SK-N-SH (cell line): ENCODE results near the gene SOX8. TPM values are rescaled to one million over a fixed set of nuclear protein-coding genes. Genes with fewer than 3 reads are reported as not detected.

Source experiments
- CTCF ChIA-PET: fragments of 300-600, 350-600 bp; formaldehyde crosslinking; extraction: SDS; loops from one replicate; lab custom pipeline; 2021; lab: Yijun Ruan, JAX
- POLR2A ChIA-PET: fragments of 350-600 bp; sonication (Branson Sonifier 250); formaldehyde crosslinking; extraction: SDS; loops from one replicate; lab custom pipeline; 2020; ENCODE audit warnings: antibody characterized with exemption, inconsistent platforms; lab: Yijun Ruan, JAX
- DNase-seq: peaks from one replicate; pipeline ENCODE4 v3.0.0; 2012
- H2AFZ ChIP-seq: fragments of 200-600 bp; sonication (generic); 2 replicates; pipeline ENCODE4 v1.8.1; 2016; ENCODE audit warnings: antibody characterized with exemption, mild to moderate bottlenecking, low read depth
- H3F3A ChIP-seq: fragments of 200-600 bp; sonication (generic); replicated peaks from 2 replicates; pipeline ENCODE3; 2016; ENCODE audit warnings: antibody characterized with exemption, mild to moderate bottlenecking; ENCODE audit not compliant: insufficient read depth
- H3K27ac ChIP-seq, 2 experiments: fragments of 200-500 bp in 1 of 2; fragments of 200-600 bp in 1 of 2; sonication (Bioruptor generic) in 1 of 2; sonication (generic), shearing (Covaris generic) in 1 of 2; 2 replicates each; pipeline versions ENCODE4 v1.5.1 to v1.6.1; 2014 to 2016; ENCODE audit warnings: low read depth in 2 of 2, inconsistent platforms in 1 of 2, low read length in 1 of 2, mild to moderate bottlenecking in 1 of 2, mixed read lengths in 1 of 2
- H3K27me3 ChIP-seq: fragments of 200-600 bp; sonication (generic), shearing (Covaris generic); 2 replicates; pipeline ENCODE4 v1.6.1; 2016; ENCODE audit warnings: mixed run types; ENCODE audit not compliant: insufficient read depth
- H3K36me3 ChIP-seq, 2 experiments: fragments of 200-500 bp in 1 of 2; fragments of 200-600 bp in 1 of 2; sonication (Bioruptor generic) in 1 of 2; sonication (generic) in 1 of 2; replicated peaks in 1 of 2; 2 replicates each; pipeline versions ENCODE3 to v1.5.1; 2014 to 2016; ENCODE audit warnings: low read length in 1 of 2, mild to moderate bottlenecking in 1 of 2; ENCODE audit not compliant: insufficient read depth in 2 of 2, control insufficient read depth in 1 of 2
- H3K4me1 ChIP-seq, 2 experiments: fragments of 200-500 bp in 1 of 2; fragments of 200-600 bp in 1 of 2; sonication (Bioruptor generic) in 1 of 2; sonication (generic), shearing (Covaris generic) in 1 of 2; 2 replicates each; pipeline versions ENCODE4 v1.5.1 to v1.6.1; 2014 to 2016; ENCODE audit warnings: low read depth in 1 of 2, low read length in 1 of 2, mixed run types in 1 of 2; ENCODE audit not compliant: insufficient read depth in 2 of 2, control insufficient read depth in 1 of 2
- H3K4me2 ChIP-seq: fragments of 200-600 bp; sonication (generic), shearing (Covaris generic); 2 replicates; pipeline ENCODE4 v1.6.1; 2017; ENCODE audit warnings: mixed run types
- H3K4me3 ChIP-seq, 2 experiments: fragments of 200-500 bp in 1 of 2; fragments of 200-600 bp in 1 of 2; sonication (Bioruptor generic) in 1 of 2; sonication (generic), shearing (Covaris generic) in 1 of 2; 2 replicates each; pipeline versions ENCODE4 v1.5.1 to v1.8.1; 2014 to 2016; ENCODE audit warnings: low read depth in 2 of 2, inconsistent platforms in 1 of 2, low read length in 1 of 2, mild to moderate bottlenecking in 1 of 2, mixed read lengths in 1 of 2, moderate library complexity in 1 of 2
- H3K79me2 ChIP-seq: fragments of 200-600 bp; sonication (generic); 2 replicates; pipeline ENCODE4 v1.8.1; 2017; ENCODE audit warnings: mild to moderate bottlenecking; ENCODE audit not compliant: insufficient read depth
- H3K9ac ChIP-seq: fragments of 200-600 bp; sonication (generic); 2 replicates; pipeline ENCODE4 v1.6.1; 2017; ENCODE audit warnings: mixed run types
- H3K9me2 ChIP-seq: fragments of 200-600 bp; sonication (generic); 2 replicates; pipeline ENCODE4 v1.6.1; 2017; ENCODE audit warnings: mixed run types
- H3K9me3 ChIP-seq: fragments of 200-600 bp; sonication (generic); 2 replicates; pipeline ENCODE4 v1.6.1; 2017; ENCODE audit warnings: mixed run types, mild to moderate bottlenecking, moderate library complexity
- H4K20me1 ChIP-seq: fragments of 200-600 bp; sonication (generic); 2 replicates; pipeline ENCODE4 v1.6.1; 2017; ENCODE audit warnings: mild to moderate bottlenecking, mixed run types; ENCODE audit not compliant: insufficient read depth
- CTCF ChIP-seq: fragments of 200-600 bp; sonication (generic); IDR thresholded peaks from 2 replicates; pipeline ENCODE4 v1.6.1; 2017; ENCODE audit warnings: antibody characterized with exemption, mild to moderate bottlenecking, moderate library complexity
- EP300 ChIP-seq, 2 experiments: IDR thresholded peaks; 2 replicates each; pipeline versions ENCODE4 v1.4.0 to v1.6.1; 2012; ENCODE audit warnings: borderline replicate concordance in 1 of 2, low read depth in 1 of 2, low read length in 1 of 2
- FOSL2 ChIP-seq: IDR thresholded peaks from 2 replicates; pipeline ENCODE4 v1.4.0; 2012; ENCODE audit warnings: low read depth, mild to moderate bottlenecking, moderate library complexity, borderline replicate concordance
- FOXM1 ChIP-seq: IDR thresholded peaks from 2 replicates; pipeline ENCODE4 v1.4.0; 2012; ENCODE audit warnings: low read depth, mild to moderate bottlenecking
- GATA2 ChIP-seq: sonication (generic); formaldehyde crosslinking; IDR thresholded peaks from 2 replicates; pipeline ENCODE4 v1.5.0; 2020; ENCODE audit warnings: mild to moderate bottlenecking, missing genetic modification reagents
- JUND ChIP-seq: IDR thresholded peaks from 2 replicates; pipeline ENCODE4 v1.4.0; 2012
- MEF2A ChIP-seq: IDR thresholded peaks from 2 replicates; pipeline ENCODE4 v1.4.0; 2012; ENCODE audit warnings: low read depth, borderline replicate concordance
- NFIC ChIP-seq: IDR thresholded peaks from 2 replicates; pipeline ENCODE4 v1.4.0; 2012; ENCODE audit warnings: borderline replicate concordance
- PBX3 ChIP-seq: IDR thresholded peaks from 2 replicates; pipeline ENCODE4; 2012
- POLR2AphosphoS5 ChIP-seq: IDR thresholded peaks from 2 replicates; pipeline ENCODE4 v1.6.1; 2012; ENCODE audit warnings: low read depth, low read length
- REST ChIP-seq: IDR thresholded peaks from 2 replicates; pipeline ENCODE4 v1.6.1; 2012; ENCODE audit warnings: mild to moderate bottlenecking, low read depth, low read length, moderate library complexity
- RXRA ChIP-seq: IDR thresholded peaks from 2 replicates; pipeline ENCODE4 v1.4.0; 2012; ENCODE audit warnings: low read depth, mild to moderate bottlenecking, borderline replicate concordance
- TEAD4 ChIP-seq: IDR thresholded peaks from 2 replicates; pipeline ENCODE4 v1.4.0; 2012; ENCODE audit warnings: mild to moderate bottlenecking, borderline replicate concordance; ENCODE audit not compliant: insufficient read depth
- WGBS: methylation state at CpG from one replicate; pipeline ENCODE4 v1.1.6; 2017; ENCODE audit warnings: low lambda C conversion rate; 5-methylcytosine and 5-hydroxymethylcytosine counted together
- polyA plus RNA-seq, 3 experiments: library from polyadenylated mRNA; depleted of rRNA; stranded (reverse); fragments of >200 nt; gene quantifications; 2 replicates each; pipeline ENCODE4 v1.2.3, GENCODE V29; 2012

The SOX8 gene
- polyA plus RNA-seq, 1 of the 3 experiments (the other 2 are of a cell fraction) = not detected

GRCh38 chr16:1009358-1010150 lies 28.0 kb downstream of the SOX8 start:
- CTCF ChIA-PET = no interaction called here
- H3F3A ChIP-seq = no peaks in the 10 kb centered on the region
- H3K36me3 ChIP-seq = no peaks in the 10 kb centered on the region
- H3K9ac ChIP-seq = no peak overlapping the region
- DNase-seq = no peak
- peaks cover 79% of the 10 kb centered on the region for H3K27me3 ChIP-seq
- no peak overlapping the region for H2AFZ ChIP-seq
- H3K4me1 ChIP-seq = no peaks in the 10 kb centered on the region
- POLR2A ChIA-PET = no interaction called here
- no peaks in the 10 kb centered on the region for H3K9me2 ChIP-seq
- no peak overlapping the region for H3K4me2 ChIP-seq
- no peak overlapping the region for H3K4me3 ChIP-seq
- 19% methylated on average over 20 of the region's 30 CpGs for WGBS
- H3K79me2 ChIP-seq = no peaks in the 10 kb centered on the region
- TF ChIP-seq EP300 (IDR thresholded peaks at IDR 0.05; ENCODE audit: borderline replicate concordance in 1 of 2, low read depth in 1 of 2, low read length in 1 of 2) = no peak
- no peak for TF ChIP-seq FOSL2
- TF ChIP-seq PBX3 = no peak
- TF ChIP-seq POLR2AphosphoS5 = no peak
- TF ChIP-seq NFIC = no peak
- TF ChIP-seq JUND = no peak
- no peak for TF ChIP-seq GATA2 (CRISPR knock-in tag)
- no peak for TF ChIP-seq TEAD4
- TF ChIP-seq REST = no peak
- TF ChIP-seq CTCF = no peak
- TF ChIP-seq MEF2A = no peak
- no peak for TF ChIP-seq RXRA
- no peak for TF ChIP-seq FOXM1
- peaks cover 4% of the 10 kb centered on the region; the same call in 1 of the 2 replicates for H4K20me1 ChIP-seq
- H3K27ac ChIP-seq = no peak overlapping the region
- H3K9me3 ChIP-seq = no peaks in the 10 kb centered on the region
